HepG2 (cell line): ENCODE results near the gene LRRC3. TPM values are rescaled to one million over a fixed set of nuclear protein-coding genes. Genes with fewer than 3 reads are reported as not detected.

Source experiments
- BCL6 ChIP-seq: IDR thresholded peaks from 2 replicates; pipeline ENCODE4 v1.6.1; 2016; ENCODE audit warnings: missing genetic modification reagents, missing compliant biosample characterization
- BRF2 ChIP-seq: sonication (generic); formaldehyde crosslinking; IDR thresholded peaks from 2 replicates; pipeline ENCODE4 v1.8.1; 2022; ENCODE audit warnings: mild to moderate bottlenecking, missing genetic modification reagents
- E2F5 ChIP-seq: sonication (generic); formaldehyde crosslinking; conservative IDR thresholded peaks from 2 replicates; pipeline ENCODE4 v1.4.0; 2020; ENCODE audit warnings: missing genetic modification reagents
- FOXA1 ChIP-seq, 2 experiments: fragments of 450-650 bp in 1 of 2; sonication (generic) in 1 of 2; formaldehyde crosslinking in 1 of 2; IDR thresholded peaks; 2 replicates each; pipeline versions ENCODE4 v1.4.0 to v1.6.1; 2016 to 2020; ENCODE audit warnings: missing genetic modification reagents in 1 of 2
- HIVEP1 ChIP-seq: sonication (generic); formaldehyde crosslinking; IDR thresholded peaks from 2 replicates; pipeline ENCODE4 v1.4.0; 2020; ENCODE audit warnings: mild to moderate bottlenecking, missing genetic modification reagents
- HOXA3 ChIP-seq: sonication (generic); formaldehyde crosslinking; IDR thresholded peaks from 2 replicates; pipeline ENCODE4 v1.5.0; 2020; ENCODE audit warnings: missing genetic modification reagents
- NFATC3 ChIP-seq: sonication (generic); formaldehyde crosslinking; IDR thresholded peaks from 2 replicates; pipeline ENCODE4 v1.5.1; 2020; ENCODE audit warnings: mild to moderate bottlenecking, missing genetic modification reagents
- NFRKB ChIP-seq: fragments of 450-650 bp; IDR thresholded peaks from 2 replicates; pipeline ENCODE4 v1.6.1; 2017
- NRL ChIP-seq: sonication (generic); formaldehyde crosslinking; IDR thresholded peaks from 2 replicates; pipeline ENCODE4 v1.5.0; 2020; ENCODE audit warnings: missing genetic modification reagents, mild to moderate bottlenecking, moderate library complexity, borderline replicate concordance
- RBAK ChIP-seq: sonication (generic); formaldehyde crosslinking; IDR thresholded peaks from 2 replicates; pipeline ENCODE4 v1.5.1; 2020; ENCODE audit warnings: mild to moderate bottlenecking, missing genetic modification reagents
- SMC3 ChIP-seq: IDR thresholded peaks from 2 replicates; pipeline ENCODE4 v1.6.1; 2011; ENCODE audit warnings: low read length, improper control_type of control experiment
- ZNF331 ChIP-seq: sonication (generic); formaldehyde crosslinking; IDR thresholded peaks from 2 replicates; pipeline ENCODE4 v1.4.0; 2020; ENCODE audit warnings: missing genetic modification reagents
- ZNF367 ChIP-seq: sonication (generic); formaldehyde crosslinking; IDR thresholded peaks from 2 replicates; pipeline ENCODE4 v1.4.0; 2020; ENCODE audit warnings: missing genetic modification reagents, borderline replicate concordance
- ZNF747 ChIP-seq: sonication (generic); formaldehyde crosslinking; IDR thresholded peaks from 2 replicates; pipeline ENCODE4 v1.8.1; 2023; ENCODE audit warnings: missing genetic modification reagents, mild to moderate bottlenecking, borderline replicate concordance
- ZNF766 ChIP-seq: sonication (generic); formaldehyde crosslinking; IDR thresholded peaks from 2 replicates; pipeline ENCODE4 v1.5.0; 2020; ENCODE audit warnings: missing genetic modification reagents, borderline replicate concordance
- polyA plus RNA-seq, 8 experiments: library from polyadenylated mRNA; depleted of rRNA in 3 of 8; stranded (reverse) in 7 of 8; unstranded in 1 of 8; fragments of >200 nt; fragmentation: Illumina TruSeq in 4 of 8; extraction: Trizol in 4 of 8; gene quantifications; 2 replicates each; pipeline versions ENCODE4 v1.2.1 to v1.2.3, GENCODE V29; 2011 to 2016; ENCODE audit warnings: low read depth in 4 of 8, missing spikeins in 1 of 8, mixed read lengths in 1 of 8; ENCODE audit not compliant: insufficient read depth in 1 of 8
- total RNA-seq, 5 experiments: library from RNA; depleted of rRNA; stranded (reverse); fragments of >200 nt; fragmentation: Illumina TruSeq; extraction: Trizol; gene quantifications; 2 replicates each; pipeline ENCODE4 v1.2.3, GENCODE V29; 2016; ENCODE audit warnings: low read depth in 1 of 5
- TF ChIP-seq, protein P1 (sequence below): sonication (generic); formaldehyde crosslinking; IDR thresholded peaks from 2 replicates; pipeline ENCODE4 v1.5.0; 2020; ENCODE audit warnings: mild to moderate bottlenecking, missing genetic modification reagents, moderate library complexity
- TF ChIP-seq, protein P2 (sequence below): sonication (generic); formaldehyde crosslinking; IDR thresholded peaks from 2 replicates; pipeline ENCODE4 v1.9.0; 2021; ENCODE audit warnings: mild to moderate bottlenecking, missing genetic modification reagents

LRRC3 gene
- total and polyA plus RNA-seq, 2 of the 13 experiments (the other 11 are each of a cell fraction or from before 2014, with no cell fraction given) = 4.8 to 16.5 TPM

GRCh38 chr21:44510508-44511218 is 55.4 kb downstream of the LRRC3 start (continued):
- TF ChIP-seq, protein P1, sequence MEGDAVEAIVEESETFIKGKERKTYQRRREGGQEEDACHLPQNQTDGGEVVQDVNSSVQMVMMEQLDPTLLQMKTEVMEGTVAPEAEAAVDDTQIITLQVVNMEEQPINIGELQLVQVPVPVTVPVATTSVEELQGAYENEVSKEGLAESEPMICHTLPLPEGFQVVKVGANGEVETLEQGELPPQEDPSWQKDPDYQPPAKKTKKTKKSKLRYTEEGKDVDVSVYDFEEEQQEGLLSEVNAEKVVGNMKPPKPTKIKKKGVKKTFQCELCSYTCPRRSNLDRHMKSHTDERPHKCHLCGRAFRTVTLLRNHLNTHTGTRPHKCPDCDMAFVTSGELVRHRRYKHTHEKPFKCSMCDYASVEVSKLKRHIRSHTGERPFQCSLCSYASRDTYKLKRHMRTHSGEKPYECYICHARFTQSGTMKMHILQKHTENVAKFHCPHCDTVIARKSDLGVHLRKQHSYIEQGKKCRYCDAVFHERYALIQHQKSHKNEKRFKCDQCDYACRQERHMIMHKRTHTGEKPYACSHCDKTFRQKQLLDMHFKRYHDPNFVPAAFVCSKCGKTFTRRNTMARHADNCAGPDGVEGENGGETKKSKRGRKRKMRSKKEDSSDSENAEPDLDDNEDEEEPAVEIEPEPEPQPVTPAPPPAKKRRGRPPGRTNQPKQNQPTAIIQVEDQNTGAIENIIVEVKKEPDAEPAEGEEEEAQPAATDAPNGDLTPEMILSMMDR = peak; percentile 98
- no peak for TF ChIP-seq HIVEP1 (CRISPR knock-in tag)
- TF ChIP-seq NFRKB = no peak
- TF ChIP-seq ZNF747 (CRISPR knock-in tag) = no peak
- no peak for TF ChIP-seq ZNF766
- TF ChIP-seq NRL = peak; percentile 38; the same call in 1 of the 2 replicates
- no peak for TF ChIP-seq BCL6
- TF ChIP-seq HOXA3 (CRISPR knock-in tag) = 0 out of 2 replicates have a peak, but pooled peaks have one; percentile 44
- no peak for TF ChIP-seq E2F5
- TF ChIP-seq ZNF331 = 0 out of 2 replicates have a peak, but pooled peaks have one; percentile 17
- TF ChIP-seq ZNF367 (CRISPR knock-in tag) = no peak
- TF ChIP-seq, protein P2, sequence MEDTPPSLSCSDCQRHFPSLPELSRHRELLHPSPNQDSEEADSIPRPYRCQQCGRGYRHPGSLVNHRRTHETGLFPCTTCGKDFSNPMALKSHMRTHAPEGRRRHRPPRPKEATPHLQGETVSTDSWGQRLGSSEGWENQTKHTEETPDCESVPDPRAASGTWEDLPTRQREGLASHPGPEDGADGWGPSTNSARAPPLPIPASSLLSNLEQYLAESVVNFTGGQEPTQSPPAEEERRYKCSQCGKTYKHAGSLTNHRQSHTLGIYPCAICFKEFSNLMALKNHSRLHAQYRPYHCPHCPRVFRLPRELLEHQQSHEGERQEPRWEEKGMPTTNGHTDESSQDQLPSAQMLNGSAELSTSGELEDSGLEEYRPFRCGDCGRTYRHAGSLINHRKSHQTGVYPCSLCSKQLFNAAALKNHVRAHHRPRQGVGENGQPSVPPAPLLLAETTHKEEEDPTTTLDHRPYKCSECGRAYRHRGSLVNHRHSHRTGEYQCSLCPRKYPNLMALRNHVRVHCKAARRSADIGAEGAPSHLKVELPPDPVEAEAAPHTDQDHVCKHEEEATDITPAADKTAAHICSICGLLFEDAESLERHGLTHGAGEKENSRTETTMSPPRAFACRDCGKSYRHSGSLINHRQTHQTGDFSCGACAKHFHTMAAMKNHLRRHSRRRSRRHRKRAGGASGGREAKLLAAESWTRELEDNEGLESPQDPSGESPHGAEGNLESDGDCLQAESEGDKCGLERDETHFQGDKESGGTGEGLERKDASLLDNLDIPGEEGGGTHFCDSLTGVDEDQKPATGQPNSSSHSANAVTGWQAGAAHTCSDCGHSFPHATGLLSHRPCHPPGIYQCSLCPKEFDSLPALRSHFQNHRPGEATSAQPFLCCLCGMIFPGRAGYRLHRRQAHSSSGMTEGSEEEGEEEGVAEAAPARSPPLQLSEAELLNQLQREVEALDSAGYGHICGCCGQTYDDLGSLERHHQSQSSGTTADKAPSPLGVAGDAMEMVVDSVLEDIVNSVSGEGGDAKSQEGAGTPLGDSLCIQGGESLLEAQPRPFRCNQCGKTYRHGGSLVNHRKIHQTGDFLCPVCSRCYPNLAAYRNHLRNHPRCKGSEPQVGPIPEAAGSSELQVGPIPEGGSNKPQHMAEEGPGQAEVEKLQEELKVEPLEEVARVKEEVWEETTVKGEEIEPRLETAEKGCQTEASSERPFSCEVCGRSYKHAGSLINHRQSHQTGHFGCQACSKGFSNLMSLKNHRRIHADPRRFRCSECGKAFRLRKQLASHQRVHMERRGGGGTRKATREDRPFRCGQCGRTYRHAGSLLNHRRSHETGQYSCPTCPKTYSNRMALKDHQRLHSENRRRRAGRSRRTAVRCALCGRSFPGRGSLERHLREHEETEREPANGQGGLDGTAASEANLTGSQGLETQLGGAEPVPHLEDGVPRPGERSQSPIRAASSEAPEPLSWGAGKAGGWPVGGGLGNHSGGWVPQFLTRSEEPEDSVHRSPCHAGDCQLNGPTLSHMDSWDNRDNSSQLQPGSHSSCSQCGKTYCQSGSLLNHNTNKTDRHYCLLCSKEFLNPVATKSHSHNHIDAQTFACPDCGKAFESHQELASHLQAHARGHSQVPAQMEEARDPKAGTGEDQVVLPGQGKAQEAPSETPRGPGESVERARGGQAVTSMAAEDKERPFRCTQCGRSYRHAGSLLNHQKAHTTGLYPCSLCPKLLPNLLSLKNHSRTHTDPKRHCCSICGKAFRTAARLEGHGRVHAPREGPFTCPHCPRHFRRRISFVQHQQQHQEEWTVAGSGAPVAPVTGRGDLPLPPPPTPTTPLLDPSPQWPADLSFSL (CRISPR knock-in tag) = 0 out of 2 replicates have a peak, but pooled peaks have one; percentile 42
- no peak for TF ChIP-seq RBAK (CRISPR knock-in tag)
- no peak for TF ChIP-seq FOXA1 (IDR thresholded peaks at IDR 0.05)
- TF ChIP-seq FOXA1 (CRISPR knock-in tag; IDR thresholded peaks at IDR 0.05) = 0 out of 2 replicates have a peak, but pooled peaks have one; percentile 7
- no peak for TF ChIP-seq BRF2 (CRISPR knock-in tag)
- TF ChIP-seq NFATC3 = no peak
- TF ChIP-seq SMC3 = peak; percentile 49; the same call in 1 of the 2 replicates
